ENCODE results near the gene DDIAS. TPM values are rescaled to one million over a fixed set of nuclear protein-coding genes. Genes with fewer than 3 reads are reported as not detected.
"Not testable (repeated sequence)": the region's sequence is repeated elsewhere in the genome, so short reads cannot be mapped to it uniquely, and the experiment has no call there.

The DDIAS gene
- 1.6 TPM for total RNA-seq

DNA sequence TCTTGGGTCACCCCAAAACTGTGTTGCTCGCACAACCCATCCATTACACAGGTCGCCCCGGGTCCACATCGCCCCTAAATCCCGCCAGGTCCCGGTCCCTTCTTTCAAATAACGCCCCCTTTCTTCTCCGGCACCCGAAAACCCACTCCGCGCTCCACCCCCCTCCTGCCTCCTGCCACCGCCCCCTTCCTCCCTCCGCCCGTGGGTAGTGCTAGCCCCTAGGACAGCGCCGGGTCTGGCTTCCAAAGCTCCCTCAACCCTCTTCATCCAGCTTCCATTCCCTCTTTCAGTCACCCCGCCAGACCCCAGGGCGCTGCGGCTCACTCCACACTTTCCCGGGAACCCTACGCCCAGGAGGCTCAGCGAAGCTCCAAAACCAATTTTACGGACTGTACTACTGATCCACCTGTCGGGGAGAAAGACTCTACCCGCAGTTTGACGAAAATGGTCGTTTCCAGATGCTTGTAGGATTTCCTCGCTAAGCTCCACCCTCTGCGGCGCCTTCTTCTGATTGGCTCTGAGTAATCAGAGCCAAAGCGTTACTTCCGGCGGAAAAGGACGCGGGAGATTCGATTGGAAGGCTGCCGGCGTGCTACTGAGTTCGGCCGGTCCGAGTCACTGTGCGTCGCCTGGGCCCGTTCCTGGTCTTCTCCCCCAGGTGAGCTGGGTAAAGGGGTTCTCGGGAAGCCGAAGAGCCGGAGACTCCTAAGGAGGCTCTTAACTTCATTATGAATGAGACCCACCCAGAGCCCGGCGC is at the start of gene DDIAS:
Gene DDIAS, plus strand, starts transcription at position 572 of the 757 bp plus-strand sequence. CDS start 13,003 bp downstream, outside the sequence.
- Histone ChIP-seq H3K4me1 (ENCODE audit: control insufficient read depth in 3 of 3, insufficient read depth in 3 of 3, low read length in 3 of 3) (peaks cover 24 to 28% (median 25%) of the 10 kb centered on the region in 3 donors), H3K9me3 (ENCODE audit: control insufficient read depth in 3 of 3, low read length in 3 of 3) (no peaks in the 10 kb centered on the region), H3K36me3 (ENCODE audit: control insufficient read depth in 3 of 3, insufficient read depth in 3 of 3, low read length in 3 of 3) (no peaks in the 10 kb centered on the region), H3K9ac (ENCODE audit: low read depth in 1 of 3, low read length in 3 of 3) (peak within 1 kb of the TSS; percentile 88 to 94 (median 92)), H3K4me3 (ENCODE audit: low read length in 3 of 3) (peak within 1 kb of the TSS; percentile 74 to 92 (median 90)), H3K27ac (ENCODE audit: low read depth, low read length) (peak within 1 kb of the TSS; percentile 77), H3K27me3 (ENCODE audit: control insufficient read depth in 3 of 3, insufficient read depth in 3 of 3, low read length in 3 of 3) (no peaks in the 10 kb centered on the region)

DNA sequence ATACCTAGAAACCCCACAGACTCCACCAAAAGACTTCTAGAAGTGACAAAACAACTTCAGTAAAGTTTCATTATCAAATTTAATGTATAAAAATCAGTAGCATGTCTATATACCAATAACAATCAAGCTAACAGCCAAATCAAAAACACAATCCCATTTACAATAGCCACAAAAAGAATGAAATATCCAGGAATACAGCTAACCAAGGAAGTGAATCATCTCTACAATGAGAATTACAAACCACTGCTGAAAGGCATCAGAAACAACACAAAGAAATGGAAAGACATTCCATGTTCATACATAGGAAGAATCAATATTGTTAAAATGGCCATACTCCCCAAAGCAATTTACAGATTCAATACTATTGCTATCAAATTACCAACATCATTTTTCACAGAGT is 47.3 kb upstream of the DDIAS start:
- no peak overlapping the region for H3K9ac ChIP-seq (ENCODE audit: low read depth in 1 of 3, low read length in 3 of 3)

DNA sequence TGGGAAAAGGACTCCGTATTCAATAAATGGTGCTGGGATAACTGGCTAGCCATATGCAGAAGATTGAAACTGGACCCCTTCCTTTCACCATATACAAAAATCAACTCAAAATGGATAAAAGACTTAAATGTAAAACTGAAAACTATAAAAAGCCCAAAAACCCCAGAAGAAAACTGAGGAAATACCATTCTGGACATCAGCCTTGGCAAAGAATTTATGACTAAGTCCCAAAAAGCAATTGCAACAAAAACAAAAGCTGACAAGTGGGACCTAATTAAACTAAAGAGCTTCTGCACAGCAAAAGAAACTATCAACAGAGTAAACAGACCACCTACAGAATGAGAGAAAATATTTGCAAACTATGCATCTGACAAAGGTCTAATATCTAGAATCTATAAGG is 46.6 kb upstream of the DDIAS start:
- H3K4me1 ChIP-seq (ENCODE audit: control insufficient read depth in 3 of 3, insufficient read depth in 3 of 3, low read length in 3 of 3); H3K9me3 ChIP-seq (ENCODE audit: control insufficient read depth in 3 of 3, low read length in 3 of 3); H3K36me3 ChIP-seq (ENCODE audit: control insufficient read depth in 3 of 3, insufficient read depth in 3 of 3, low read length in 3 of 3); H3K4me3 ChIP-seq (ENCODE audit: low read length in 3 of 3); H3K9ac ChIP-seq (ENCODE audit: low read depth in 1 of 3, low read length in 3 of 3); H3K27me3 ChIP-seq (ENCODE audit: control insufficient read depth in 3 of 3, insufficient read depth in 3 of 3, low read length in 3 of 3); H3K27ac ChIP-seq (ENCODE audit: low read depth, low read length): not testable (repeated sequence)

More for the DNA sequence above, 47.3 kb upstream of the DDIAS start:
- no peaks in the 10 kb centered on the region for H3K4me1 ChIP-seq (ENCODE audit: control insufficient read depth in 3 of 3, insufficient read depth in 3 of 3, low read length in 3 of 3)
- H3K27me3 ChIP-seq (ENCODE audit: control insufficient read depth in 3 of 3, insufficient read depth in 3 of 3, low read length in 3 of 3), result no peaks in the 10 kb centered on the region
- no peaks in the 10 kb centered on the region for H3K9me3 ChIP-seq (ENCODE audit: control insufficient read depth in 3 of 3, low read length in 3 of 3)
- H3K36me3 ChIP-seq (ENCODE audit: control insufficient read depth in 3 of 3, insufficient read depth in 3 of 3, low read length in 3 of 3), result peaks cover 0 to 4% (median 0%) of the 10 kb centered on the region in 3 donors
- no peak overlapping the region for H3K4me3 ChIP-seq (ENCODE audit: low read length in 3 of 3)
- no peak overlapping the region for H3K27ac ChIP-seq (ENCODE audit: low read depth, low read length)

GRCh38 chr11:82855616-82856015 is 45.9 kb upstream of the DDIAS start:
- Histone ChIP-seq H3K36me3 (ENCODE audit: control insufficient read depth in 3 of 3, insufficient read depth in 3 of 3, low read length in 3 of 3) (no peaks in the 10 kb centered on the region), H3K4me3 (ENCODE audit: low read length in 3 of 3) (no peak overlapping the region), H3K9me3 (ENCODE audit: control insufficient read depth in 3 of 3, low read length in 3 of 3) (no peaks in the 10 kb centered on the region), H3K9ac (ENCODE audit: low read depth in 1 of 3, low read length in 3 of 3) (no peak overlapping the region), H3K4me1 (ENCODE audit: control insufficient read depth in 3 of 3, insufficient read depth in 3 of 3, low read length in 3 of 3) (no peaks in the 10 kb centered on the region), H3K27me3 (ENCODE audit: control insufficient read depth in 3 of 3, insufficient read depth in 3 of 3, low read length in 3 of 3) (no peaks in the 10 kb centered on the region), H3K27ac (ENCODE audit: low read depth, low read length) (no peak overlapping the region)

DNA sequence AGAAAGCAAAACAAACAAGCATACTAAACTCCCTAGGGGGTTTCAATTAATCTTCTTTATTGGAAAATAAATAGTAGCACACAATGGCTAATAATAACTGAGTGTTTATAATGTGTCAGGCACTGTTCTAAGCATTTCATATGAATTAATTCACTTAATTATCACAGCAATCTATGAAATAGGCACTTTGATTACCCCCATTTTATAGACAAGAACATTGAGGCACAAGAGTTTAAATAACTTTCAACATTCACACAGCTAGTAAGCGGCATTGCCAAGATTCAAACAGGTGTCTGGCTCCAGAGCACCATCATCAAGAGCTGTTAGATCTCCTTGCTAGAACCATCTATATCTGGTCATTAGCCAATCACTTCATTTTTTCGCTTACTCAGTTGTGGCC is 44.4 kb upstream of the DDIAS start:
- Histone ChIP-seq H3K27ac (ENCODE audit: low read depth, low read length) (no peak overlapping the region), H3K27me3 (ENCODE audit: control insufficient read depth in 3 of 3, insufficient read depth in 3 of 3, low read length in 3 of 3) (no peaks in the 10 kb centered on the region), H3K4me1 (ENCODE audit: control insufficient read depth in 3 of 3, insufficient read depth in 3 of 3, low read length in 3 of 3) (no peaks in the 10 kb centered on the region), H3K9me3 (ENCODE audit: control insufficient read depth in 3 of 3, low read length in 3 of 3) (no peaks in the 10 kb centered on the region), H3K36me3 (ENCODE audit: control insufficient read depth in 3 of 3, insufficient read depth in 3 of 3, low read length in 3 of 3) (no peaks in the 10 kb centered on the region), H3K9ac (ENCODE audit: low read depth in 1 of 3, low read length in 3 of 3) (no peak overlapping the region), H3K4me3 (ENCODE audit: low read length in 3 of 3) (no peak overlapping the region)

- H3K4me1 ChIP-seq (ENCODE audit: control insufficient read depth in 3 of 3, insufficient read depth in 3 of 3, low read length in 3 of 3), result no peaks in the 10 kb centered on the region
- H3K4me3 ChIP-seq (ENCODE audit: low read length in 3 of 3), result no peak overlapping the region
- no peaks in the 10 kb centered on the region for H3K9me3 ChIP-seq (ENCODE audit: control insufficient read depth in 3 of 3, low read length in 3 of 3)
- H3K9ac ChIP-seq (ENCODE audit: low read depth in 1 of 3, low read length in 3 of 3), result no peak overlapping the region
- no peaks in the 10 kb centered on the region for H3K27me3 ChIP-seq (ENCODE audit: control insufficient read depth in 3 of 3, insufficient read depth in 3 of 3, low read length in 3 of 3)
- H3K36me3 ChIP-seq (ENCODE audit: control insufficient read depth in 3 of 3, insufficient read depth in 3 of 3, low read length in 3 of 3), result no peaks in the 10 kb centered on the region
- H3K27ac ChIP-seq (ENCODE audit: low read depth, low read length), result no peak overlapping the region
Observed at GRCh38 chr11:82858133-82858532, 43.4 kb upstream of the DDIAS start.

DNA sequence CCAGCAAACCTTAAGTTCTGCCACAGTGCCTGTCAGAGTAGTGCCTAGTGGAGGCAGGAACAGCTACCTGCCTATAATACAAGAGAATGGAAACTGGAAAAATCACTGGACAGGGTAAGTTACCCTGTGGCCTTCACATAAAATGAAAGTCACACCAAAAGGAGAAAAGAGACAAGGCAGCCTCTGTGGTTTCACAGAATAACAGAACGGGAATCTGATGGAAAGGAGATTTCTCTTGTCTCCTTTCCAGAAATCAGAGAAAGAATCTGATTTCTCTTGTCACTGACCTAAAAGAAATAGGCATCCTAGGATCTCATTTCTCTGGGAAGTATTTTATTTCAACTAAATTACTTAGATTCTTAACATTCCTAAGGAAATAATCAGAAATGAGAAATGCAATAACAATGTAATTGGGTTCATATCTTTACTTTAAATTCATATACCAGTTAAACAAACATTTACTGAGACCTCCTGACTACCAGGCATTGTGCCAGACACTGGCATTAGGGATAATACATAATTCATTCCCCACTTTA is 42.9 kb upstream of the DDIAS start:
- Histone ChIP-seq H3K36me3 (ENCODE audit: control insufficient read depth in 3 of 3, insufficient read depth in 3 of 3, low read length in 3 of 3) (no peaks in the 10 kb centered on the region), H3K9ac (ENCODE audit: low read depth in 1 of 3, low read length in 3 of 3) (no peak overlapping the region), H3K27ac (ENCODE audit: low read depth, low read length) (no peak overlapping the region), H3K9me3 (ENCODE audit: control insufficient read depth in 3 of 3, low read length in 3 of 3) (no peaks in the 10 kb centered on the region), H3K4me3 (ENCODE audit: low read length in 3 of 3) (no peak overlapping the region), H3K4me1 (ENCODE audit: control insufficient read depth in 3 of 3, insufficient read depth in 3 of 3, low read length in 3 of 3) (no peaks in the 10 kb centered on the region), H3K27me3 (ENCODE audit: control insufficient read depth in 3 of 3, insufficient read depth in 3 of 3, low read length in 3 of 3) (no peaks in the 10 kb centered on the region)

GRCh38 chr11:82859750-82860149 is 41.8 kb upstream of the DDIAS start:
- Histone ChIP-seq H3K27me3 (ENCODE audit: control insufficient read depth in 3 of 3, insufficient read depth in 3 of 3, low read length in 3 of 3) (no peaks in the 10 kb centered on the region), H3K27ac (ENCODE audit: low read depth, low read length) (no peak overlapping the region), H3K36me3 (ENCODE audit: control insufficient read depth in 3 of 3, insufficient read depth in 3 of 3, low read length in 3 of 3) (no peaks in the 10 kb centered on the region), H3K4me3 (ENCODE audit: low read length in 3 of 3) (no peak overlapping the region), H3K9ac (ENCODE audit: low read depth in 1 of 3, low read length in 3 of 3) (no peak overlapping the region), H3K4me1 (ENCODE audit: control insufficient read depth in 3 of 3, insufficient read depth in 3 of 3, low read length in 3 of 3) (peaks cover 0 to 5% (median 5%) of the 10 kb centered on the region in 3 donors), H3K9me3 (ENCODE audit: control insufficient read depth in 3 of 3, low read length in 3 of 3) (no peaks in the 10 kb centered on the region)

GRCh38 chr11:82862379-82862778 is 39.2 kb upstream of the DDIAS start:
- H3K4me3 ChIP-seq (ENCODE audit: low read length in 3 of 3), result no peak overlapping the region
- H3K9ac ChIP-seq (ENCODE audit: low read depth in 1 of 3, low read length in 3 of 3), result no peak overlapping the region
- peaks cover 0 to 5% (median 5%) of the 10 kb centered on the region in 3 donors for H3K4me1 ChIP-seq (ENCODE audit: control insufficient read depth in 3 of 3, insufficient read depth in 3 of 3, low read length in 3 of 3)
- H3K36me3 ChIP-seq (ENCODE audit: control insufficient read depth in 3 of 3, insufficient read depth in 3 of 3, low read length in 3 of 3), result no peaks in the 10 kb centered on the region
- H3K27ac ChIP-seq (ENCODE audit: low read depth, low read length), result no peak overlapping the region
- H3K9me3 ChIP-seq (ENCODE audit: control insufficient read depth in 3 of 3, low read length in 3 of 3), result no peaks in the 10 kb centered on the region
- H3K27me3 ChIP-seq (ENCODE audit: control insufficient read depth in 3 of 3, insufficient read depth in 3 of 3, low read length in 3 of 3), result no peaks in the 10 kb centered on the region

- Histone ChIP-seq H3K4me3 (ENCODE audit: low read length in 3 of 3) (no peak overlapping the region), H3K4me1 (ENCODE audit: control insufficient read depth in 3 of 3, insufficient read depth in 3 of 3, low read length in 3 of 3) (peaks cover 0 to 5% (median 5%) of the 10 kb centered on the region in 3 donors), H3K27me3 (ENCODE audit: control insufficient read depth in 3 of 3, insufficient read depth in 3 of 3, low read length in 3 of 3) (no peaks in the 10 kb centered on the region), H3K9me3 (ENCODE audit: control insufficient read depth in 3 of 3, low read length in 3 of 3) (no peaks in the 10 kb centered on the region), H3K9ac (ENCODE audit: low read depth in 1 of 3, low read length in 3 of 3) (no peak overlapping the region), H3K36me3 (ENCODE audit: control insufficient read depth in 3 of 3, insufficient read depth in 3 of 3, low read length in 3 of 3) (no peaks in the 10 kb centered on the region), H3K27ac (ENCODE audit: low read depth, low read length) (no peak overlapping the region)
Observed at GRCh38 chr11:82863209-82863608, 38.3 kb upstream of the DDIAS start.

Measured in skeletal muscle tissue (tissue), 4 donors.